Measurements from ENCODE around the gene ASGR2. TPM values are rescaled to one million over a fixed set of nuclear protein-coding genes. Genes with fewer than 3 reads are reported as not detected.
"Not testable (repeated sequence)": the region's sequence is repeated elsewhere in the genome, so short reads cannot be mapped to it uniquely, and the experiment has no call there.

Gene ASGR2
- total RNA-seq, 6 donors from 2014 or later, result 0.98 to 3.9 (median 1.8) TPM

DNA sequence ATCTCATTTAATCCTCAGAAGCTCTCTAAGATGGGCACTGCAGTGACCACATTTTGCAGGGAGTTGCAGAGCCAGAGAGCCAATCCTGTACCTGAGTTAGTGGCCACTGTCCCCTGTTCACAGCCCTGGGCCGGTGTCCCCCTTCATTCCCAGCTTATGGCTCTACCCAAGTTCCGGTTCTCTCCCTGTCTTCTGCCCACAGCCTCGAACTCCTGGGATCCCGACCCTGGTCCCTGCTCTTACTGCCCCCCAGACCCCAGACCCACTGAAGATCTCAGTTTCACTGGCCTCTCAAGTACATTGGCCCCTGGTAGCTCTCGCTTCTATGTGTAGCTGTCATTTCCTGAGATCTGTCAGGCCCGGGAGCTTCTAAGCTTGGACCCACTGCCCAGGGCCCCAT lies 12.2 kb downstream of the ASGR2 start:
- H3K27me3 ChIP-seq, result no peaks in the 10 kb centered on the region
- TF ChIP-seq, protein P1, sequence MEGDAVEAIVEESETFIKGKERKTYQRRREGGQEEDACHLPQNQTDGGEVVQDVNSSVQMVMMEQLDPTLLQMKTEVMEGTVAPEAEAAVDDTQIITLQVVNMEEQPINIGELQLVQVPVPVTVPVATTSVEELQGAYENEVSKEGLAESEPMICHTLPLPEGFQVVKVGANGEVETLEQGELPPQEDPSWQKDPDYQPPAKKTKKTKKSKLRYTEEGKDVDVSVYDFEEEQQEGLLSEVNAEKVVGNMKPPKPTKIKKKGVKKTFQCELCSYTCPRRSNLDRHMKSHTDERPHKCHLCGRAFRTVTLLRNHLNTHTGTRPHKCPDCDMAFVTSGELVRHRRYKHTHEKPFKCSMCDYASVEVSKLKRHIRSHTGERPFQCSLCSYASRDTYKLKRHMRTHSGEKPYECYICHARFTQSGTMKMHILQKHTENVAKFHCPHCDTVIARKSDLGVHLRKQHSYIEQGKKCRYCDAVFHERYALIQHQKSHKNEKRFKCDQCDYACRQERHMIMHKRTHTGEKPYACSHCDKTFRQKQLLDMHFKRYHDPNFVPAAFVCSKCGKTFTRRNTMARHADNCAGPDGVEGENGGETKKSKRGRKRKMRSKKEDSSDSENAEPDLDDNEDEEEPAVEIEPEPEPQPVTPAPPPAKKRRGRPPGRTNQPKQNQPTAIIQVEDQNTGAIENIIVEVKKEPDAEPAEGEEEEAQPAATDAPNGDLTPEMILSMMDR (IDR thresholded peaks at IDR 0.05), result no peak
- no peak for TF ChIP-seq EP300 (IDR thresholded peaks at IDR 0.05)
- no peak for TF ChIP-seq POLR2A (IDR thresholded peaks at IDR 0.05)
- TF ChIP-seq POLR2AphosphoS5 (IDR thresholded peaks at IDR 0.05), result no peak
- DNase-seq, result no peak
- no peak for ATAC-seq (ENCODE audit: low FRiP score in 2 of 2)
- H3K36me3 ChIP-seq, result no peaks in the 10 kb centered on the region
- no peaks in the 10 kb centered on the region for H3K9me3 ChIP-seq
- H3K4me1 ChIP-seq, result no peaks in the 10 kb centered on the region
- H3K27ac ChIP-seq, result no peak overlapping the region
- H3K4me3 ChIP-seq, result no peak overlapping the region
- 68 to 87% methylated on average over 6 of the region's 6 CpGs for WGBS, 2 donors

- no peaks in the 10 kb centered on the region for H3K27me3 ChIP-seq
- no peak overlapping the region for H3K27ac ChIP-seq
- no peak overlapping the region for H3K4me3 ChIP-seq
- H3K36me3 ChIP-seq, result no peaks in the 10 kb centered on the region
- TF ChIP-seq, protein P1 (IDR thresholded peaks at IDR 0.05), result no peak
- TF ChIP-seq POLR2AphosphoS5 (IDR thresholded peaks at IDR 0.05) (no peak), POLR2A (IDR thresholded peaks at IDR 0.05) (no peak), EP300 (IDR thresholded peaks at IDR 0.05) (no peak)
- no peaks in the 10 kb centered on the region for H3K9me3 ChIP-seq
- H3K4me1 ChIP-seq, result no peaks in the 10 kb centered on the region
- 86 to 89% methylated on average over 14 of the region's 14 CpGs for WGBS, 2 donors
- DNase-seq (peak in 1 of 2 donors; percentile 29), ATAC-seq (ENCODE audit: low FRiP score in 2 of 2) (no peak)
Observed at GRCh38 chr17:7101531-7101930, 13.1 kb downstream of the ASGR2 start.

DNA sequence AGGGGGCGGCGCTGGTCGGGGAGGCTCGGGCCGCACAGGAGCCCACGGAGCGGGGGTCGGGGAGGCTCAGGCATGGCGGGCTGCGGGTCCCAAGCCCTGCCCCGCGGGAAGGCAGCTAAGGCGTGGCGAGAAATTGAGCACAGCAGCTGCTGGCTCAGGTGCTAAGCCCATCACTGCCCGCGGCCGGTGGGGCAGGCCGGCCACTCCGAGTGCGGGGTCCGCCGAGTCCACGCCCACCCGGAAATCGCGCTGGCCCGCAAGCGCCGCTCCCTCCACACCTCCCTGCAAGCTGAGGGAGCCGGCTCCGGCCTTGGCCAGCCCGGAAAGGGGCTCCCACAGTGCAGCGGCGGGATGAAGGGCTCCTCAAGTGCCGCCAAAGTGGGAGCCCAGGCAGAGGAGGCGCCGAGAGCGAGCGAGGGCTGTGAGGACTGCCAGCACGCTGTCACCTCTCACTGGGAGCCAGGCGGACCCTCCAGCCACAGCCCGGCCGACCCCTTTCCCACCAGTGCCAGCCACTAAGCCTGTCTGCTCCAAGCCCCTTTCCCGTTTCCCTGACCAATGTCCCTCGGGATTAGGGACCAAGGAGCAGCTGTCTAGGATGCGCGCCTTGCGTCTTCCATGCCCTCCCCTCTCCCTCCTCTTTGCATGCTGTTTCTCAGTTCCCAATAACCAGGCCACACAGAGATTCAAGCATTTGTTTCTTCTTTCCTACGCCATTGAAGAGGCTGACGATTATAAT lies 13.8 kb downstream of the ASGR2 start:
- 92 to 94% methylated on average over 25 to 49 of the region's 50 CpGs for WGBS, 2 donors
- H3K27me3 ChIP-seq; ATAC-seq (ENCODE audit: low FRiP score in 2 of 2); H3K4me1 ChIP-seq; H3K27ac ChIP-seq; H3K4me3 ChIP-seq; H3K9me3 ChIP-seq; H3K36me3 ChIP-seq: not testable (repeated sequence)
- DNase-seq, result peak in 1 of 2 donors; percentile 76

GRCh38 chr17:7098802-7099459 lies 15.7 kb downstream of the ASGR2 start:
- Histone ChIP-seq H3K27ac (no peak overlapping the region), H3K4me3 (no peak overlapping the region), H3K27me3 (no peaks in the 10 kb centered on the region), H3K4me1 (peaks cover 0 to 6% (median 2%) of the 10 kb centered on the region in 4 donors), H3K36me3 (no peaks in the 10 kb centered on the region), H3K9me3 (no peaks in the 10 kb centered on the region)
- DNase-seq (no peak), ATAC-seq (ENCODE audit: low FRiP score in 2 of 2) (peak in 1 of 2 donors; percentile 40)
- 74% methylated on average over 13 of the region's 13 CpGs for WGBS, 2 donors
- TF ChIP-seq POLR2AphosphoS5 (IDR thresholded peaks at IDR 0.05), result no peak
- TF ChIP-seq EP300 (IDR thresholded peaks at IDR 0.05), result no peak
- TF ChIP-seq, protein P1 (IDR thresholded peaks at IDR 0.05), result no peak
- TF ChIP-seq POLR2A (IDR thresholded peaks at IDR 0.05), result no peak

DNA sequence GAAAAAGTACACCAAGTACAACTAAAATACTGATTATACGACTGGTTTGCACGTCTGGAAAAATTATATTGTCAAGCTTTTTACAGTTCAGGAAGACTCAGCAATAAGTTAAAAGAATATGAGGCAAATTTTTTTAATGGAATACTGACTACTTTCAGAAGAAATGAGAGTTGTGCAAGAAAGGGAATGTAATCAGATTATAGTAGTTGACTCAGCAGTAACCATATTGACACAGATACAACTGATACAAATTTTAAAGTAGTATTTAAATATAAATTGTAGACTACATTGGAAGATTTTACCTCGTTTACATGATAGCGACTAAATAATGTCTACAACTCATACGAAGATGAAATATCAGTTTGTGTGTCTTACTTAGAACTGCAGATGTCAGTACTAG lies 16.7 kb downstream of the ASGR2 start:
- H3K9me3 ChIP-seq, result no peaks in the 10 kb centered on the region
- TF ChIP-seq POLR2AphosphoS5 (IDR thresholded peaks at IDR 0.05) (no peak), EP300 (IDR thresholded peaks at IDR 0.05) (no peak), POLR2A (IDR thresholded peaks at IDR 0.05) (no peak)
- TF ChIP-seq, protein P1 (IDR thresholded peaks at IDR 0.05), result no peak
- no peak overlapping the region for H3K4me3 ChIP-seq
- no peak overlapping the region for H3K27ac ChIP-seq
- peaks cover 0 to 6% (median 2%) of the 10 kb centered on the region in 4 donors for H3K4me1 ChIP-seq
- DNase-seq (no peak), ATAC-seq (ENCODE audit: low FRiP score in 2 of 2) (no peak)
- no peaks in the 10 kb centered on the region for H3K36me3 ChIP-seq
- H3K27me3 ChIP-seq, result no peaks in the 10 kb centered on the region
- 59 to 71% methylated on average over 5 of the region's 5 CpGs for WGBS, 2 donors
